ENCODE results near the gene GNG7. TPM values are rescaled to one million over a fixed set of nuclear protein-coding genes. Genes with fewer than 3 reads are reported as not detected.
A peak's percentile ranks its signal among the peaks of the same experiment; 100 is the strongest.

Gene GNG7
- total and polyA plus RNA-seq, 10 of the 15 experiments (the other 5 are each of a cell fraction or from before 2014, with no cell fraction given), result 1.9 to 13.6 (median 6.5) TPM

DNA sequence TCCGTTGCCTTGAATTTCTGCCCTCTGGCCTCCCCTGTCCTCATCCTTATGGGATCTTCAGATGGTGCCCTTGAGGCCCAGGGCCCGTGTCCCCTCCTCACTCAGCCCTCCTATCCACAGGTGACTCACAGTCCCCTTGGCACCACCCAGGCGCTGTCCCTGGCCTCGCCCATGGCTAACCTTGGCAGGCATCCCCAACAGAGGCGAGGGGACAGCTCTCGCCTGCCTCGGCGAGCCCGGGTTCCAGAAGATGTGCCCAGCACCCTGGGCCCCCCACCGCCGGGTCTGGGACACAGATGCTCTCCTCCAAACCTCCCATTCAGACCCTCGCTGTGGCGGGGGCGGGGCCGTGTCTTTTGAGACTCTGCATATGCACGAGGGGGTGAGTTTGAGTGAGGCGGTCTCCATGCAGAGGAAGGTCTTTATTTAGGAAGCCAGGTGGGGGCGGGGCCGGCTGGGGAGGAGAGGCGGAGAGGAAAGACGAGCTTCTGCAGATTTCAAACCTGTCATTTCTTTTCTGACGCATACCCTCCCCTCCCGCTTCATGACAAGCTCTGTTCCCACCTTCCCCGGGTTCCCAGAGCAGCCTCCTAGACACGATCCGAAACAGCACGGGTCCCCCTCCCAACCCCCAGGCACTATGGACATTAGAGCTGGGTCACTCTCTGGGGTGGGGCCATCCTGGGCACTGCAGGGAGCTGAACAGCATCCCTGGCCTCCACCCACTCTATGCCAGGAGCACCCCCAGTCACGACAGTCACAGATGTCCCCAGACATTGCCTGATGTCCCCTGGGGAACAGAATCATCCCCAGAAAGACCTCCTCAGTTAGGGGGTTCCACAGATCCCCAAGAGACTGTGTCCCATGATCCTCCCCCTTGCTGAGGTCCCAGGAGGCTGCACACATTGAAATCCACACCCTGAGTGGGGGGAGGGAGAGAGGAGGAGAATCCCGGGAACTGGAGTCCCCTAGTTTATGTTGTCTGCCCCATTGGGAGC, 48.5 kb downstream of the GNG7 start:
- Histone ChIP-seq H3K36me3 (ENCODE audit: control insufficient read depth in 2 of 2, insufficient read depth in 2 of 2, low read length in 1 of 2) (no peaks in the 10 kb centered on the region), H3K4me1 (ENCODE audit: control insufficient read depth, insufficient read depth, low read length) (peaks cover 18% of the 10 kb centered on the region), H2AFZ (ENCODE audit: control insufficient read depth, low read depth, low read length) (no peak overlapping the region), H3K27me3 (replicated peaks in 1 of 2; ENCODE audit: control insufficient read depth in 2 of 2, insufficient read depth in 2 of 2, low read length in 1 of 2) (no peaks in the 10 kb centered on the region), H3K9me3 (replicated peaks; ENCODE audit: control insufficient read depth, insufficient read depth, low read length) (no peaks in the 10 kb centered on the region), H3K27ac (ENCODE audit: control insufficient read depth, insufficient read depth) (no peak overlapping the region; the same call in 1 of the 2 replicates), H3K4me3 (no peak overlapping the region), H4K20me1 (ENCODE audit: control insufficient read depth, insufficient read depth) (no peaks in the 10 kb centered on the region), H3K79me2 (ENCODE audit: control insufficient read depth, insufficient read depth, low read length) (no peaks in the 10 kb centered on the region), H3K4me2 (ENCODE audit: control insufficient read depth, insufficient read depth) (peak overlapping the region; percentile 0; the same call in 1 of the 2 replicates), H3K9ac (ENCODE audit: control insufficient read depth, insufficient read depth, low read length) (no peak overlapping the region)
- DNase-seq (ENCODE audit: low read depth, low spot score) (no peak), FAIRE-seq (no peak), ATAC-seq (no peak)
- CTCF ChIA-PET, result interaction anchor here (1.1 to 3.2 kb wide), 3 partner anchors 18 to 190 kb away, joined by 3 to 16 read pairs (median 3); no protein-coding TSS in a partner anchor
- RAD21 ChIA-PET (ENCODE audit: unreplicated experiment), result interaction anchor here (1.5 kb wide), 1 partner anchor 45 kb away, joined by 4 read pairs; no protein-coding TSS in a partner anchor
- TF ChIP-seq ZSCAN29 (IDR thresholded peaks at IDR 0.05), result no peak
- peak; percentile 20 for TF ChIP-seq MEF2B (IDR thresholded peaks at IDR 0.05; ENCODE audit: partially characterized antibody, poor library complexity, severe bottlenecking)
- SMC1A ChIA-PET (ENCODE audit: uncharacterized antibody, unreplicated experiment), result interaction anchor here (1.0 kb wide), 1 partner anchor 48 kb away, joined by 3 read pairs; no protein-coding TSS in a partner anchor
- POLR2A ChIA-PET, result no interaction called here
- intact Hi-C loops (cut with micrococcal nuclease; ENCODE audit: unreplicated experiment), result no loop called here
- 81% methylated on average over 29 of the region's 29 CpGs for WGBS (ENCODE audit: insufficient coverage, insufficient replicate concordance, low lambda C conversion rate, missing lambda C conversion rate)
- in situ Hi-C loops (cut with MboI), result no loop called here
- no TSS peak for BruUV-seq (replicated peaks)

- H3K4me3 ChIP-seq, result no peak overlapping the region
- H3K9ac ChIP-seq (ENCODE audit: control insufficient read depth, insufficient read depth, low read length), result no peak overlapping the region
- H3K27me3 ChIP-seq (replicated peaks in 1 of 2; ENCODE audit: control insufficient read depth in 2 of 2, insufficient read depth in 2 of 2, low read length in 1 of 2), result no peaks in the 10 kb centered on the region
- no peak for ATAC-seq
- FAIRE-seq, result no peak
- ChIA-PET RAD21 (ENCODE audit: unreplicated experiment) (interaction anchor here (1.5 kb wide), 1 partner anchor 46 kb away, joined by 4 read pairs; no protein-coding TSS in a partner anchor), CTCF (interaction anchor here (1.1 to 3.2 kb wide), 3 partner anchors 17 to 189 kb away, joined by 3 to 16 read pairs (median 3); no protein-coding TSS in a partner anchor), POLR2A (no interaction called here), SMC1A (ENCODE audit: uncharacterized antibody, unreplicated experiment) (no interaction called here)
- no peak overlapping the region for H2AFZ ChIP-seq (ENCODE audit: control insufficient read depth, low read depth, low read length)
- H3K79me2 ChIP-seq (ENCODE audit: control insufficient read depth, insufficient read depth, low read length), result no peaks in the 10 kb centered on the region
- no peaks in the 10 kb centered on the region for H3K36me3 ChIP-seq (ENCODE audit: control insufficient read depth in 2 of 2, insufficient read depth in 2 of 2, low read length in 1 of 2)
- no peaks in the 10 kb centered on the region for H3K9me3 ChIP-seq (replicated peaks; ENCODE audit: control insufficient read depth, insufficient read depth, low read length)
- H4K20me1 ChIP-seq (ENCODE audit: control insufficient read depth, insufficient read depth), result no peaks in the 10 kb centered on the region
- TF ChIP-seq KLF5 (IDR thresholded peaks at IDR 0.05; ENCODE audit: partially characterized antibody) (no peak), SMAD5 (IDR thresholded peaks at IDR 0.05; ENCODE audit: low read depth) (no peak), NR2C2 (IDR thresholded peaks at IDR 0.05; ENCODE audit: borderline replicate concordance, control insufficient read depth, insufficient read length, low read depth) (no peak), EED (IDR thresholded peaks at IDR 0.05; ENCODE audit: low read depth) (no peak), FOXM1 (IDR thresholded peaks at IDR 0.05; ENCODE audit: low read depth, low read length) (no peak), TARDBP (IDR thresholded peaks at IDR 0.05; ENCODE audit: borderline replicate concordance) (no peak), ZBED1 (IDR thresholded peaks at IDR 0.05; ENCODE audit: borderline replicate concordance) (no peak)
- peaks cover 18% of the 10 kb centered on the region for H3K4me1 ChIP-seq (ENCODE audit: control insufficient read depth, insufficient read depth, low read length)
- intact Hi-C loops (cut with micrococcal nuclease; ENCODE audit: unreplicated experiment), result no loop called here
- peak overlapping the region; percentile 0; the same call in 1 of the 2 replicates for H3K4me2 ChIP-seq (ENCODE audit: control insufficient read depth, insufficient read depth)
- H3K27ac ChIP-seq (ENCODE audit: control insufficient read depth, insufficient read depth), result peak overlapping the region; percentile 39; the same call in 1 of the 2 replicates
- in situ Hi-C loops (cut with MboI), result no loop called here
- no peak for DNase-seq (ENCODE audit: low read depth, low spot score)
- BruUV-seq (replicated peaks), result no TSS peak
- 55% methylated on average over 9 of the region's 9 CpGs for WGBS (ENCODE audit: insufficient coverage, insufficient replicate concordance, low lambda C conversion rate, missing lambda C conversion rate)
Observed at GRCh38 chr19:2653218-2653617, 49.3 kb downstream of the GNG7 start.

All from GM12878 (cell line).